Fibroblast of skin of abdomen (primary cell): ENCODE results near the gene SOX15.
"Not testable (repeated sequence)": the region's sequence is repeated elsewhere in the genome, so short reads cannot be mapped to it uniquely, and the experiment has no call there.

ENCODE experiments used
- DNase-seq: peaks from one replicate; pipeline ENCODE4 v3.0.0-alpha.2; 2013

Gene SOX15

DNA sequence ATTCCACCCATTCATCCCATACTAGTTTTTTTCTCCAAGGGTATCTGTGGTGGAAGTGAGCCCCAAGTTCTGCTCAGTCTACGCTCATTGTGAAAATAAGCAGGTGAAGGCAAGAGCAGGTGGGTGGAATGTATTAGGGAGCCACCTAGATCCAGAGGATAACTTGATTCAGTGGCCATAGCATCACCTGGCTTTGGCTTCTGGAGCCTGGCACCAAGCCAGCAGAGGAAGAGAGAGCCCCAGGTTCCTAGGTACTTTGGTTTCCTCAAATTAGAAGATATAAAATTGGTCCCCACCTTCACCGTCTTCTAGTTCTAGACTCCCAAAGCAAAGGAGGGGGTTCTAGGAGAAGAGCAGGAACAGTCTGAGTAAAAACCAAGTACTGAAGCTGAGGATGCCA is 20.7 kb upstream of the SOX15 start:
- DNase-seq: no peak

DNA sequence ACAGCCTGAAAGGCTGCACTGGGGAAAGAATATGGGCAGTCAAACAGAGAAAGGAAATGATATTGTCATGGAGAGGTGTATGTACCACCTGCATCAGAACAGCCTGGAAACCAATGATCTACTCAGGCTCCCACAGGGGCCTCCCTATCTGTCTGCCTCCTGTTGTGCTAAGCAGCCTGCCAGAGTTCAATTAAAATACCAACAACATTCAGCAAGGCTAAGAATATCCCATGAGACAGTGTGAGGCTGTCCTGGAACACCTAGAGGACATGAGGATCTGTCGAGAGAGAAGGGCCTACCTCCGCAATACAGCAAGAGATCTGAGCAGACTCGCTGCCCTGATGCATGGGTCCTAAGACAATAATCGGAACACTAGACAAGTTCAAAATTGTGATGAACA is 16.4 kb upstream of the SOX15 start:
- no peak for DNase-seq

- not testable (repeated sequence) for DNase-seq
Measured at GRCh38 chr17:7597561-7597960, 7.7 kb upstream of the SOX15 start.

DNA sequence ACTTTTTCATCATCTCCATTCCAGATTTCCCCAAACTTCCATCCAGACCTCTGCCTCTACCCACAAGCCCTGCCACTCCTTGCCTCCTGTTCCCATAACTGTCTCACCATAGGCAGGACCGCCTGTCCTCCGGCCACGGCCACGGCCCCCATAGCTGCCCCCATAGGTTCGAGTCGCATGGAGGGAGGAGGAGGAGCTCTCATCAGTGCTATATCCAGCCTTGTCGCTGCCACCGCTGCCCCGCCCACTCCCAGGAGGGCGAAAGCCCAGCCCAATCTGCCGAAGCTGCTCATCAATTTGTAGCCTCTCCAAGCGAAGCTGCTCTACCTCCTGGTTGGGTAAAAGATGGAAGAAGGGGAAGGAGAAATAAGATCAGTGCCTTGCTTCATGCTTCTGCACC is 3.4 kb upstream of the SOX15 start:
- no peak for DNase-seq

- DNase-seq: no peak
Measured at GRCh38 chr17:7592422-7593021, 2.6 kb upstream of the SOX15 start.

DNA sequence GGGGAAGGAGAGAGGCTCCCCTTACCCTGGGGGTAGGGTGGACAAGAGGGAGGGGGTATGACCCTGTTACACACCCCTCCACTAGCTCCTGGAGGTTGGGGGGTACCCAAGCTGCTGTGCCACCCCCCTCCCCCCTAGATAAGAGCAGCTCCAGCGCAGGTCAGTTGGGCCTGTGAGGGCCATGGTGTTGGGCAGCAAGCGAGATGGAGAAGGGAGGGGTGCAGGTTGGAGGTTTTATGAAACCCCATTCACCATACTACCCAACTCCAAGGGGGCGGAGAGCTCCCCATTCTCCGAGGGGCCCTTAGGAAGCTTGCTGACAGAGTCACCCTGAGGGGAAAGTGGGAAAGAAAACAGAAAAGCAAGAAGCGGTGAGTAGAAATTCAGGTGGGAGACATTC is 1.7 kb upstream of the SOX15 start:
- DNase-seq: no peak

- DNase-seq: peak; percentile 59
Measured at GRCh38 chr17:7590743-7591142, 849 bp upstream of the SOX15 start.

- peak; percentile 84 for DNase-seq
Measured at GRCh38 chr17:7589204-7589868, 558 bp downstream of the SOX15 start.

DNA sequence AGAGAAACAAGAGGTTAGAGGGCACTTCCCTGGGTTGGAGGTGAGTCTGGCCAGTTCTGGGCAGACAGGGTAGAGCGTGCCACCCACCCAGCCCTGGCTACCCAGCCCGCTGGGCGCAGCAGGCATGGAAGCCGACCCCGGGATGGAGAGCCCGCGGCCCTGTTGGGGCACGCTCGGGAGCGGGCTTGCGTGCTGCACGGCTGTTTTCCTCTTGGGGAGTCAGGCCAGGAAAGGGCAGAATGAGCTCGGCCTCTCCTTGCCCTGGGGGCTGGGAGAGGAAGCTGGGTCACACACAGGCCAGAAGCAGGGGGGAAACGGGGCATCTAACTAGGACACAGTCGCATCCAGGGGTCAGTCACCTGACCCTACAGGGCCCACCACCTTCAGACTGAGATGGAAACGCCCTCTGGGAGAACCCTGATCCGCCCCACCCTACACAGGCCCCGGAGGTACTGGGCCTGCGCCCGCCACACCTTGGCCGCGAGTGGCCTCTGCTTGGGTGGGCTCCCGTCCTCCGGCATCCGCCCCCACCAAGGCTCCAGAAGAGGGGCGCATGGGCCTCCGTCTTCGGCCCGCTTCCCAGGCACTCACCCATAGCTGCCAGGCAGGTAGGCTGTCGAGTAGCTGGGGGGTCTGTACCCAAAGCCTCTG is 1.2 kb downstream of the SOX15 start:
- DNase-seq: no peak

DNA sequence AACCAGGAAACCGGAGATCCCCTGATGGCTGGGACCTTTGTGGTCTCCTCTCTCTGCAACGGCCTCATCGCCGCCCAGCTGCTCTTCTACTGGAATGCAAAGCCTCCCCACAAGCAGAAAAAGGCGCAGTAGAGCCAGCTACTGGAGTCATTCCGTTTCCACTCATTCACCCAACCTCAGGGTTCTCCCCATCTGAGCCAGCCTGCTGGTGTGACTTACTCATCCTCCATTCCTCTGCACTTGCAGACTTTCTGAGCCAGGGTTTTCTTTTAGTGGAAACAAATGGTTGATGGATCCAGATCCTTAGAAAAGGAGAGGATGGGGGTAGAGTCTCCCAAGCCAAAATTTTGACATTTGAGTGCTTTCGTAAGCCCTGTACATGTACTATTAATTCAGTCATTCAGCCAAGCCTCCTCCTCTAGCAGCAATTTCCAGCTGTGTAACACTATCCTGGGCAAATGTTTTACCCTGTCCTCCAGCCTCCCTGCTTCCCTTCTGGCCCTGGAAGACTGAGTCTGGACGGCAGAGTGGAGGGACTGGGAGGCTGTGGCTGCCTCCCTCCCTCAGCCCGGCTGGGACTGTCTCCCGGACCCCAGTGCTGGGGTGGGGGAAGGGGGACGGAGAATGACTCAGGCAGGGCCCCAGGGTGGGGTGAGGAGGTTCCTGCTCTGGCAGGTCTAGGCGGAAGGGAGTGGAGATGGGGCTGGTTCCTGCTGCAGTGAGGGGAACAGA is 2.3 kb downstream of the SOX15 start:
- peak; percentile 95 for DNase-seq

- DNase-seq: no peak
Measured at GRCh38 chr17:7586673-7587419, 3.0 kb downstream of the SOX15 start.

DNA sequence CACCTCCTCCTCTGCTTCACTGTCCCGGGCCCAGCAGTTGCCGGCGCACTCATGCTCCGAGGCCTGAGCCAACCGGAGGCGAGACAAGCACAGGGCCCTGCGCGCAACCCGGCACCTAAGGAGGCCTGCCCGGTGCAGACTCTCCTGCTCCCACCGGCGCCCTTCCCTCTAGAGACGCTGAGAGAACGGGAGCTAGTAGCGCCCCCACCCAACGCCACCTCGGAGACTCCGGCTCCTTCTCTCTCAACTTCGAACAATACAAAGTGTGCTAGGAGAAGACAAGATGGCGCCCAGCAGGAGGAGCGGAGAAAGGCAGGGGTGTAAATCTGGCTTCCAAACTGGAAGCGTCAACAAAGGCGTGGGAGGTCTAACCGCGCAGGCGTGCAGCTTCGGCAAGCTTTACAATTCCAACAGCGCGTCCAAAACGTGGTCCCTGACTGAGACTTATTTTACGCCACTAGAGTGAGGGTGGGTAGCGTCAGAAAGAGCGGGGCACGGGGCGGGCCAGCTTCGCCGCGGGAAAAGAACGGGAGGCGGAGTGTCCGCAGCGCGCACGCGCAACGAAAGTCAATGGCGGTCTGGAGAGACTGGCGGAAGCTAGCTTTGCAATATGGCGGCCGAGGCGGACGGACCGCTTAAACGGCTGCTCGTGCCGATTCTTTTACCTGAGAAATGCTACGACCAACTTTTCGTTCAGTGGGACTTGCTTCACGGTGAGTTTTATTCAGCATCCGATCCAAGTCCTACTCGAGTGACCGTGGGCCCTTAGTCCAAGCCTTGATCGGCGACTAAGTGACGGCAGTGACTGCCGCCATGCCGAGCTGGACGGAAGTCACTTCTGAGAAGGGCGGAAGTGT is 6.4 kb downstream of the SOX15 start, which contains the start of gene MPDU1:
TSS of gene MPDU1 (plus strand) at position 600 of the 857 bp plus-strand sequence. CDS start at position 611, 11 bp downstream.
- DNase-seq: peak; percentile 98

GRCh38 chr17:7582396-7583252 is 7.3 kb downstream of the SOX15 start:
- DNase-seq: no peak

DNA sequence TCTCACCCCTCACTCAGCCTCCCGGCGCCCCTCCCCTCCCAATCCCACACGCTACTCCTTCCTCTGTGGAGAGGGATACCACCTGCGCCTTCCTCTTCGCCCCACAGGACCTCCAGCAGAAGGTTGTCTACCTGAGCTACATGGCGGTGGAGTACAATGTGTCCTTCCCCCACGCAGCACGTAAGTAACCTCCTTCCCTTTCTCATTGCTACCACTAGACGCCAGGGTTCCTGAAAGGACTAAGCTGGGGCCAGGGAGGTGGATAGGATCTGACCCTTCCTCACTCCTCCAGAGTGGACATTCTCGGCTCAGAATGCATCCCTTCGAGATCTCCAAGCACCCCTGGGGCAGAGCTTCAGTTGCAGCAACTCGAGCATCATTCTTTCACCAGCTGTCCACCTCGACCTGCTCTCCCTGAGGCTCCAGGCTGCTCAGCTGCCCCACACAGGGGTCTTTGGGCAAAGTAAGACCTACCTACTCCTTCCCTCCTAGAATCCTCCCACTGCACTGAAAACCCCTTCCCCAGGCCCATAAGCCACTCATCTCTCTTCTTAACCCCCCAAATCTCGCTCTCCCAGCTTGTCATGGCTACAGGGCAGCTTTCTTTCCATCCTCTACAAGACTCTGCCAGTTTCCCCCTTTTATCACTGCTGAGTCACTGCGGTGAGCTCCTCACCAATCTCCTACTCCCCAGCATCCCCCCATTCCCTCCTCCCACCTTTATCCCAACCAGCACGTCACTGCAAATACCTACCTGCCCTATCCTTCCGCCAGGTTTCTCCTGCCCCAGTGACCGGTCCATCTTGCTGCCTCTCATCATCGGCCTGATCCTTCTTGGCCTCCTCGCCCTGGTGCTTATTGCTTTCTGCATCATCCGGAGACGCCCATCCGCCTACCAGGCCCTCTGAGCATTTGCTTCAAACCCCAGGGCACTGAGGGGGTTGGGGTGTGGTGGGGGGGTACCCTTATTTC is 9.0 kb downstream of the SOX15 start:
- DNase-seq: no peak

GRCh38 chr17:7579834-7580603 is 9.9 kb downstream of the SOX15 start:
- no peak for DNase-seq

DNA sequence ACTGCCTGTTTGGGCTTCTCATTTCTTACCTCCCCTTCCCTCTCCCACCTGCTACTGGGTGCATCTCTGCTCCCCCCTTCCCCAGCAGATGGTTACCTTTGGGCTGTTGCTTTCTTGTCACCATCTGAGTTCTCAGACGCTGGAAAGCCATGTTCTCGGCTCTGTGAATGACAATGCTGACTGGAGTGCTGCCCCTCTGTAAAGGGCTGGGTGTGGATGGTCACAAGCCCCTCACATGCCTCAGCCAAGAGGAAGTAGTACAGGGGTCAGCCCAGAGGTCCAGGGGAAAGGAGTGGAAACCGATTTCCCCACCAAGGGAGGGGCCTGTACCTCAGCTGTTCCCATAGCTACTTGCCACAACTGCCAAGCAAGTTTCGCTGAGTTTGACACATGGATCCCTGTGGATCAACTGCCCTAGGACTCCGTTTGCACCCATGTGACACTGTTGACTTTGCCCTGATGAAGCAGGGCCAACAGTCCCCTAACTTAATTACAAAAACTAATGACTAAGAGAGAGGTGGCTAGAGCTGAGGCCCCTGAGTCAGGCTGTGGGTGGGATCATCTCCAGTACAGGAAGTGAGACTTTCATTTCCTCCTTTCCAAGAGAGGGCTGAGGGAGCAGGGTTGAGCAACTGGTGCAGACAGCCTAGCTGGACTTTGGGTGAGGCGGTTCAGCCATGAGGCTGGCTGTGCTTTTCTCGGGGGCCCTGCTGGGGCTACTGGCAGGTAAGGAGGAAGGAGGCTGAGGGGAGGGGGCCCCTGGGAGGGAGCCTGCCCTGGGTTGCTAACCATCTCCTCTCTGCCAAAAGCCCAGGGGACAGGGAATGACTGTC is 10.7 kb downstream of the SOX15 start, which contains the start of gene CD68:
TSS of gene CD68 (plus strand) at position 638 of the 833 bp plus-strand sequence. CDS start at position 678, 40 bp downstream.
- DNase-seq: peak; percentile 87
